T-helper 22 cell (primary cell): Measurements from ENCODE around the gene OR10A6.

Source experiments
- DNase-seq: peaks from one replicate; pipeline ENCODE4 v3.0.0-alpha.2; 2020; ENCODE audit warnings: low read depth

The OR10A6 gene

GRCh38 chr11:7931168-7931567 lies at the start of gene OR10A6:
OR10A6 (minus strand) TSS chr11:7931268; CDS start chr11:7928662, 2,606 bp downstream.
- no peak for DNase-seq

- DNase-seq: no peak
These were observed 46.3 kb upstream of the OR10A6 start for GRCh38 chr11:7977232-7977917.

GRCh38 chr11:7974668-7975067 lies 43.6 kb upstream of the OR10A6 start:
- no peak for DNase-seq

- no peak for DNase-seq
These were observed 41.9 kb upstream of the OR10A6 start for GRCh38 chr11:7973011-7973410.

- DNase-seq: no peak
These were observed 40.8 kb upstream of the OR10A6 start for GRCh38 chr11:7971846-7972245.

GRCh38 chr11:7969756-7970646 lies 38.9 kb upstream of the OR10A6 start:
- DNase-seq: no peak

- DNase-seq: no peak
These were observed 37.6 kb upstream of the OR10A6 start for GRCh38 chr11:7968686-7969085.

- no peak for DNase-seq
These were observed 36.8 kb upstream of the OR10A6 start for GRCh38 chr11:7967826-7968225.

- DNase-seq: no peak
These were observed 36.0 kb upstream of the OR10A6 start for GRCh38 chr11:7967097-7967496.

GRCh38 chr11:7965386-7965785 lies 34.3 kb upstream of the OR10A6 start, which contains the start of gene NLRP10:
NLRP10 (minus strand) TSS chr11:7965447; CDS start chr11:7963495, 1,952 bp downstream.
- no peak for DNase-seq

GRCh38 chr11:7964873-7965272 lies 33.8 kb upstream of the OR10A6 start:
- DNase-seq: no peak

- no peak for DNase-seq
These were observed 33.2 kb upstream of the OR10A6 start for GRCh38 chr11:7964261-7964660.

- no peak for DNase-seq
These were observed 24.1 kb upstream of the OR10A6 start for GRCh38 chr11:7955191-7955590.

- DNase-seq: no peak
These were observed 18.9 kb upstream of the OR10A6 start for GRCh38 chr11:7949934-7950333.

GRCh38 chr11:7944123-7944522 lies 13.1 kb upstream of the OR10A6 start:
- DNase-seq: no peak

GRCh38 chr11:7941608-7942007 lies 10.5 kb upstream of the OR10A6 start, which contains the start of gene OR10A3:
OR10A3 (minus strand) TSS chr11:7941708; CDS start chr11:7939520, 2,188 bp downstream.
- DNase-seq: no peak

- no peak for DNase-seq
These were observed 10.1 kb upstream of the OR10A6 start for GRCh38 chr11:7941146-7941545.

- no peak for DNase-seq
These were observed 5.5 kb upstream of the OR10A6 start for GRCh38 chr11:7936615-7937014.

GRCh38 chr11:7927635-7928034 lies 3.4 kb downstream of the OR10A6 start:
- DNase-seq: no peak

GRCh38 chr11:7924536-7924935 lies 6.5 kb downstream of the OR10A6 start:
- DNase-seq: no peak

GRCh38 chr11:7918141-7918540 lies 12.9 kb downstream of the OR10A6 start:
- no peak for DNase-seq

- DNase-seq: no peak
These were observed 20.1 kb downstream of the OR10A6 start for GRCh38 chr11:7911011-7911410.

GRCh38 chr11:7910286-7910788 lies 20.7 kb downstream of the OR10A6 start:
- DNase-seq: no peak
